GM18517 (cell line): ENCODE data around the gene NUAK1.

Source experiments
- ATAC-seq: cut with Tn5 transposase; IDR thresholded peaks from one replicate; pipeline ENCODE4 v1.9.1; 2021; ENCODE audit warnings: mild to moderate bottlenecking, moderate library complexity; ENCODE audit not compliant: unreplicated experiment

NUAK1 gene

DNA sequence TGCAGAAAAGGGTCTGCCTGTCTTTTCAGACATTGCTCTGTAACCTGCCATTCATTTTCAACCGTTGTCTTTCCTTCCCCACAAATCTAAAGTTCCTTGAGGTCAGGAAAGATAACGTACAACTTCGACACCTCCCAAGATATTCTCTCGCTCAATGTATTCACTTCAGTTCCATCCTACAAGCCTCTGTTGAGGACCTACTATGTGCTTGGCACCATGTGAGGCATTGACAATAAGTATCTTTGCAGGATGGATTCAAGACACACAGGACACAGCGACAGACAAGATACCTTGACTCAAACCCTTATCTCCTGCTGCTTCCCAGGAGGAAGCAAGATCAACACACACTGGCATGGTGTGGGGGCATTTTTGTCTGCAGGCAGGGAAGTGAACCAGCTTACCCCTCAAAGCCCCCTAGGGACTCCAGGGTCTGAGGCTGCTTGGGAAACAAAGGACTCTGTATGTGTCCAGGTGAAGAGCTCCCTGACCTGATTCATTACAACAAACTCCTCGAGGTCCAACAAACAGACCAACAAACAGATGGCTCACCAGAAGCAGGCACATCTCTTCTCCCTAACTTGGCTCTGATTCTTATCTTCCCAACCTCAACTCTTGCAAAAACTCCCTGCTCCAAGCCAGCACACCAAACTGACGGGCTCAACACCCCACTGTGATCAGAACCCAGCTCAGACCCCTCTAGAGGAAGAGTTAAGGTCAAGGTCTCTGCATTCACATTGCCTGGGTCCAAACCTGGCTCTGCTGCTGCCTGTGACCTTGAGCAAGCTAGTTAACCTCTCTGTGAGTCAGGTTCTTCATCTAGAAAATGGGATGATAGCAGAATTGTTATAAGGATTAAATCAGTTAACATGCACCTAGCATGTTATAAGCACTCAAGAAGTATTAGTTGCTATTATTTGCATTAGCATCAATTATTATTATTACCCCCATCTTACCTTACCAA, 6.3 kb downstream of the NUAK1 start:
- ATAC-seq = no peak

GRCh38 chr12:106131676-106132075, 7.1 kb downstream of the NUAK1 start:
- ATAC-seq = no peak

DNA sequence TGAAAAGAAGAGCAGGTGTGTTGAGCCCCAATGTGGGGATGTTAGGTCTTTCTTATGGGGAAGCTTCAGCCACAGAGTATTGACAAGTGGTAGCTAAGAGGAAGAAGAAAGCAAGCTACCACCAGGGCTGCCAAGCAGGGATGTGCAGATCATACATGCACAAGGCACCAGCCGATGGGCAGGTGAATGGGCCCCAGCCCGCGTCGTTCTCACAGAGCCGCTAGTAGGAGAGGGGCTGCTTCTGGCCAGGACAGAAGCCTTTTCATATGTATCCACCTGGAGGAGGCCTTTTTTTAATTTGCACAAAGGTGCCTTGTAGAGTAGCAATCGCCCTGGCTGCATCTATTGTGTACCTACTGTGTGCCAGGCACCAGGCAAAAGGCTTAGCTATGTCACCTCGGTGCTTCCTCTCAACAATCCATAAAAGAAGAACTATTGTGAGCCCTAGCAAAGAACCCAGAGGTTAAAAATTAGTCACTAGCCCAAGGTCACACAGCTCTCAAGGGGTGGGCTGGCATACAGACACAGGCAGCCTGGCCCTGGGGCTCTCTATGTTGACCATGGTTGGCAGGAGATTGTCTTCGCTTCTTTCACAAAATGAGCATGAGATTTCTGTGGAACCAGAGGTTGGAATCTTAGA, 8.2 kb downstream of the NUAK1 start:
- no peak for ATAC-seq

- no peak for ATAC-seq
Measured at GRCh38 chr12:106128585-106129328, 10.0 kb downstream of the NUAK1 start.

DNA sequence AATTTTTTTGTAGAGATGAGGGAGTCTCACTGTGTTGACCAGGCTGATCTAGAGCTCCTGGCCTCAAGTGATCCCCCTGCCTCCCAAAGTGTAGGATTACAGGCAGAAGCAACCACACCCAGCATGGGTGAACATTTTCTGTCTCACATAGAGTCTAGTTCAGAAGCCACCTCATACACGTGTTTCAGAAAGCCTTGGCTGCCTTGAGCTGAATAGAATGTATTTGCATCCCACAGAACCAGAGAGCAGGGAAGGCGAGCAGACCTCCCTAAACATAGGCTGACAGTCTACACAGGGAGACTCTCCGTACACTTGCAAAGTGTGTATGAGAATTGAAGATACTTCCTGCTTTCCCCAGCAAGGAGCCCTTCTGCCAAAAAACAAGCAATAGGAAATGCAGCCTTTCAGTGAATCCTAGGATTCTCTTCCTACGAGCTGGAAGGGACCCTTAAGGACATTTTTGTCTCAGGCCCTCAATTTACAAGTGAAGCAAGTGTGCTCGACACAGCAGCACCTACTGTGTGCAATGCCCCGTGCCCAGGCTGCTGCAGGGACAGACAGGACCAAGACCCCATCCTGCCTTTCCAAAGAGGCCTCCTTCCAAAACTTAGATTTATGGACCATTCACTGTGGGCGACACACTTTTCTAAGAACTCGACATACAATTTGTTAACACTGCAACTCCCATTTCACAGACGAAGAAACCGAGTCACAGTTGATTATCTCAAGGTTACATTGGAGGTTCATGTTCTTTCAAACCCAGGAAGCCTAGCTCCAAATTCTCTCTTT, 11.2 kb downstream of the NUAK1 start:
- ATAC-seq = no peak

- no peak for ATAC-seq
Measured at GRCh38 chr12:106126441-106127337, 12.1 kb downstream of the NUAK1 start.

DNA sequence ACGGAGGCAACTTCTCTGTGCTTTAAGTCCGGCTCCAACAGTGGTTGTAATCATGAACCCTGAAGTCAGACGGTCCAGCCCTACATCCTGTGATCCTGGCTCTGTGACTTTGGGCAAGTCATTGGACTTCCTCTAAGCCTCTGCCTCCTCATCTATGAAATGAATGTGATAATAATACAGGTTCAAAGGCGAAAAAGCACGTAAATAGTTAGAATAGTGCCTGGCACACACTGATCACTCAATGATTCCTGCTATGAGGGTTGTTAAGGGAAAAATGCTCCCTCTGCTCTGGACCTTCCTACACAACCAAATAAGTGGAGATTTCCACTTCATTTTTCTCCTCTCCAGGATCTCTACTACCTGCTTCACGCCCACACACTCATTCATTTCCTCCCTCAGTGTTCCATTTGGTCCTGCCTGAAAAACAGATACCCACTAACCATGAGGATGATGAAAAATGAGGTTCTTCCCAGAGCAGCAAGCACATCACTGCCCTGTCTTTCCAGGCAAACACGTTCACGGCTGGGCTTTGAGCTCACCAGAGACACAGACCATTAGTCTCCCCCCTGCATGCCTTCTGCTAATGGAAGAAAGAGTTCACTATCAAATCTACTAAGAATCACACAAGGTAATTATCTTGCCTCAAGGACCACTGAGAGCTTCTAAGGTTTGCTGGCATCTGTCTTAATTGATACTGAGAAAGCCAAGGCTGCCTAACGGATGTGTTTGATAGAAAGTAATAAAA, 13.2 kb downstream of the NUAK1 start:
- ATAC-seq = no peak

DNA sequence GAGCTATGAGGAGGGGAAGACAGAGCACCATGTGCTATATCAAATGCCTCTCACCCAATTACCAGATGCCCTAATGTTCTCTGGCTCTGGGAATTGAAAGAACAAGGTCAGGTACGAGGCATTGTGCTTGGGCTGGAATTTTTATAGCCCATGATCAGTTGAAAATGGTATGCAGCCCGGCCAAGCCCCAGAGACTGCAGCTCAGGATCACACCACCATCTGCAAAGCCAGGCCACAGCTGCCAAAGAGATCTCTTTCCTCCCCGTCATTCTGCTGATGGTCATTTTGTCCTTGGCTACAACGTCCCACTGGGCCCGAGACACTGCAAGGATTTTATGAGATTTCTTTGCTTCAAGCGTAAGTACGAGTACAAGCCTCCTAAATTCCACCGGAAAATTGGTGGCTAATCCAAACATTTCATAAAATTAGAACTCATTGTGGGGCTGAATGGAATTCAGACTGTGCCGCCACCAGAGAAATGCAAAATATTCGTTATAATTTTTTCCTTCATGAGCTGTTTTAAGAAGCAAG, 15.1 kb downstream of the NUAK1 start:
- ATAC-seq = no peak

DNA sequence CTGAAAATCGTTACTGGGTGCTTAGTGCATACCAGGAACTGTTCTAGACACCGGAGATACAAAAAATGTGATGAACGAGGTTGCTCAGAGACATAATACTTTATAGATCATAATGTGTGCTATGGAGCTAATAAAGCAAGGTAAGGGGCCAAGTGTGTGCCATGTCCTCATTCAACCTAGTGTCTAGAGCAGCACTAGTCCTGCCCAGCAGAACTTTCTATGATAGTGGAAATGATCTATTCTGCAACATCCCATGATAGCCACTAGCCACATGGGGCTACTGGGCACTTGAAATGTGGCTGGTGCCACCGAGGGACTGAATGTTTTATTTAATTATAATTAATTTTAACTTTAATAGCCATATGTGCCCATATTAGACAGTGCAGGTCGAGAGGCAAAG, 15.6 kb downstream of the NUAK1 start:
- ATAC-seq = no peak

GRCh38 chr12:106122004-106122403, 16.8 kb downstream of the NUAK1 start:
- no peak for ATAC-seq

DNA sequence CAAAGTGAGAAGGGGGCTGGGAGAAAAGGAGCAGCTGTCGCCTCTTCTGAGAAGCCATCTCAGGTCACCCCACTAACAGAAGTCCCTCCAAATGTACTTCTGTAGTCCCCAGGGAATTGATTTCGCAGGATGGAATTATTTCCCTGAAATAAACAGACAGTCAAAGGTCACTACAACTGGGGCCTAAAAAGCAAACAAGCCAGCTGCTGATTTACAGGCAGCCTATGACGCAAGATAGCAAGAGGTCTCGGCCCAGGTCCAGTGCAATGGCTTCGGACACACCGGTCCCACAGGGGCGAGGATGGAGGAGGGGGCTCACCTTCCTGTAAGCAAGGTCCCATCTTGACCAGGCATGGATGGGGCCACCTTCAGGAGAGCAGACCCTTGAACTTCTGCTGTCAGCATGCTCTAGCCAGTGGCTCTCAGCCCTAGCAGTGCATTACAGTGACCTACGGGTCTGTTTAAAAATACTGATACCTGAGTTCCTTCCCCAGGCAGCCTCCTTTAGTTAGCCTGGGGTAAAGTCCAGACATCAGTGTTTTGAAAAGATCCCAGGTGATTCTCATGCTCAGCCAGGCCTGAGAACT, 18.1 kb downstream of the NUAK1 start:
- ATAC-seq = no peak

DNA sequence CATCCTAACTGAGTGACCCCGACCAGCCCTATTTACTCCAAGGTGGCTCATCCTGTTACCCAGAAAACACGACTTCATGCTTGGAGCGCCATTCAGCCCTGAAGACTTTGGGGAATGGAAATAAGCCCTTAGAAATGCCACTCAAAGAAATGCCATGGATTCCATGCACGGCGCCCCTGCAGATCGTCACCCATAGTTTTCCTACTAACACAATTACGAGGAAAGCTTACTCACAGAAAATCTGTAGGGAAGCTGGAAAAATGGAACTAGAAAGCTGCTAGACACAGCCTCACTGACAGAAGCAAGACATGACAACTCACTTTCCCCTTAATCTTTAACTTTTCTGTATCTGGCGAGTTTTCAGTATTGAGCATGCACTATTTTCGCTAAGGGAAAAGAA, 19.5 kb downstream of the NUAK1 start:
- no peak for ATAC-seq

DNA sequence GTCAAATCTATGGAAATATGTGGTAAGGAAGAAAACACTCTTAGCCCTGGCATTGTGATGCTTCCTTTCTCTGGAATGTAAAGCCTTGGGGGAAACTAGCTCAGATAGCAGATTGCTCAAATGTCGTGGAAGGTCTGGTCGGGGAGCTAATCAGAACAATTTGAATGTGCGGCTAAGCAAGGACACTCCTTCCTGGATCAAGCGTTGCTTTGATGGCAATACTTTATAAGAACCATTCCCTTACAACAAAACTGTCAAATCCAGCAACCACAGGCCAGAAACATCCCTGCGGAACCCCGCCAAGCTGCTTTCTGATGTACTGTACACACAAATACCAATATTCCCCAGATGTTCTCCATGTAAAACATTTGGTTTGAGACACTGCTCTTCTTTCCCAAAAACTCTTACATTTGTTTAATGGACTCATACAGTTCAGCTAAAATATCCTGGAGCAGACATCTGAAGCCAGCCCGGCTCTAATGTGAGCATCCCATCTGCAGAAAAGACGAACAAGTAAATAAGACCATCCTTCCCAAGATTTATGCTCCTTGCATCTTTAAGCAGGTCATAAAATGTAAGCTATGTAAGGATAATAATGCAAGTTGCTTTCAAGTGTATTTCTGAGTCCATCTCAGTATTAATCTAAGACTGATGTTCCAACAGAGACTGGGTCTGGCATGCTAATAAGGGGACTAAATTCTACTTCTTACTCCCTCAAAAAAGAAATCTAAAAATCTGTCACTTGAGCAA, 20.2 kb downstream of the NUAK1 start:
- no peak for ATAC-seq

DNA sequence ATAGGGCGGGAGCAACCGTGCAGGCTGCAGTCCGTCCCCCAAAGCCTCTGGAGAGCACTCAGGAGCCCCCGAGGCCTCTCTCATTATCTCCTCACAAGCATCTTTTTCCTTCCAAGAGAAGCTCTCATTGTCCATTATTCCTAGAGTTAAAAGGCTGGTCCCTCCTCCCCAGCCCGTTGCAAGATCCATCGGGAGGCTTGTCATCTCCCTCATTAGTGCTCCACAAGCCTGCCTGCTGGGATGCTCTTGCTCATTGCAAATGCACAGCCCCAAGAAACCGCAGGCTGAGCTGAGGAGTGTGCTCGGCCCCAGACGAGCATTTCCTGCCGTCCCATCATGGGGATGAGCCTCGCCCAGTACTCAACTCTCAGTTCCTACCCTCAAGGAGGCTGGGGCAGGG, 23.3 kb downstream of the NUAK1 start:
- no peak for ATAC-seq

DNA sequence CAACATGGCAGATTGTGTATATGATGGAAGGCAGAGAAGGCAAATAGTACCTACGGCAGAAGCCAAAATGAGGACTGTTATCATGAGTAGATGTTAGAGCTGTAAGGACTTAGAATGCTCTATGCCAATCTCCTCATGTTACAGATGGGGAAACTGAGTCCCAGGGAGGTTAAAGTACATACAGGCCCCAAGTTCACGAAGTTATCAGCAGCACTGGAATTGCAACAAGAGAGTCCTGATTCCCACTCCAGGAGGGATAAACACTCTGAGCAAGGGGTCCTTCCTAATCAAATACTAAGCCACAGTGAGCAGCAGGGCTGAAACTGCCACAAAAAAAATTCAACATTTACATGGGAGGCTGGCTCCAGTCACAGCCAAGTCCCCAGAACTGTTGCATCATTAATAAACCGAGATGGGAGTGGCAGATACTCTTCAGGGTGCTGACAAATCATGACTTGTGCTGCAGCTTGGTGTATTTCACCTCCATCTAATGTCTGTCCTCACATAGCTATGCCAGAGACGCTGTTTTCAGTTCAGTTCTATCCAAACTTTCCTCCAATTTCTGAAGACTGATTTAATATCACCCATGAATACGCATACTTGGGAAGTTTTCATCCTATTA, 24.2 kb downstream of the NUAK1 start:
- ATAC-seq = no peak

DNA sequence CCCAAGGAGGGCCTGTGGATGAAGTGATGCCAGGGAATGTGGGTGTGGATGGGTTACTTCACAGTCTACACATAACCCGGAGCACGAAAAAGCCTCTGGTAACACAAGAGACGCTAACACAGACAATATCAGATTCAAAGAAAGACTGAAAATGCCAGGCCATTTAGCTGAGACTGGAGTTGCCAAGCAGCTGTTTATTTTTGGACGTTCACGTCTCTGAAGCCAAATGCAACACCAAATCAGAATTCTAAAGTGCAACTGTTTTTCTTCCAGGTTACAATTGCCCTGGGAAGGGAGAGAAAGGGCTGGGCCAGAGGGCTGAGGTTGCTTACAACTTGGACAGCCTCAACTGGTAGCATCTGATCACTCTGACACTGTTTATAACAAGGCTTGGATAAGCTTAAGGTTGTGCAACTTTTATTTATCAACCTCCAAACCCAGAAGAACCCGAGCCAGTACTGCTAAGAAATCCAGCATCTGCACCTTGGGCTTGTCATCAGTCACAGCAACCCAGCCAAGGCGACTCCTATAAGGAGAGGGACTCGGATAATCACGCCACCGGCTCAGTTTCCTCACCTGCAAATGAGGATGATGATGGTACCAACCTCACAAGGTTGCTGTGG, 24.8 kb downstream of the NUAK1 start:
- ATAC-seq = no peak

DNA sequence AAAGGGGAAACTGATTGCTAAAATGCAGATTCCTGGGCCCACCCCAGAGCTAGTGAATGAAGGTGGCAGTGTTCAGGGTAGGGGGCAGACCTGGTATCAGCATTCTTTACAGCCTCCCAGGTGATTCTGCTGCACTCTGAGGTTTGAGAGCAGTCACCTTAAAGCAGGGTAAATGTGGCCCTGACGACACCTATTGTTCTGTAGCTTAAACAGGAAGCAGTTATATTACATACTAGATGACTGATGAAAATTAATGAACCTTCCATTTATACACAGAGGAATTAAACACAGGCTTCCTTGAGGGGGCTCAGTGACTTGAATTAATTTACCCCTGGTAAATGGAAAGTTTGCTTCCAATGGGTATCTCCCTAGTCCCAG, 25.3 kb downstream of the NUAK1 start:
- no peak for ATAC-seq
